ENCODE measurements around the gene ILK. TPM values are rescaled to one million over a fixed set of nuclear protein-coding genes. Genes with fewer than 3 reads are reported as not detected.

Gene ILK
- 100 to 1,000 TPM; 115 to 157 TPM for total RNA-seq

- peaks cover 24% of the 10 kb centered on the region for H3K36me3 ChIP-seq
- no peaks in the 10 kb centered on the region for H3K27me3 ChIP-seq
- intact Hi-C loops (cut with DNase I): loop anchor here (5.0 to 10.0 kb wide), 3 partner anchors 64 to 129 kb away; partner anchors contain the start of genes MRPL17 and TRIM3
- H3K9me3 ChIP-seq: no peaks in the 10 kb centered on the region
- peak within 1 kb of the TSS; percentile 83 to 86 for H3K9ac ChIP-seq (ENCODE audit: low read depth in 2 of 2, low read length in 2 of 2)
- DNase-seq: peak; percentile 93
- H3K4me1 ChIP-seq: peaks cover 18% of the 10 kb centered on the region
- TF ChIP-seq, protein P1, sequence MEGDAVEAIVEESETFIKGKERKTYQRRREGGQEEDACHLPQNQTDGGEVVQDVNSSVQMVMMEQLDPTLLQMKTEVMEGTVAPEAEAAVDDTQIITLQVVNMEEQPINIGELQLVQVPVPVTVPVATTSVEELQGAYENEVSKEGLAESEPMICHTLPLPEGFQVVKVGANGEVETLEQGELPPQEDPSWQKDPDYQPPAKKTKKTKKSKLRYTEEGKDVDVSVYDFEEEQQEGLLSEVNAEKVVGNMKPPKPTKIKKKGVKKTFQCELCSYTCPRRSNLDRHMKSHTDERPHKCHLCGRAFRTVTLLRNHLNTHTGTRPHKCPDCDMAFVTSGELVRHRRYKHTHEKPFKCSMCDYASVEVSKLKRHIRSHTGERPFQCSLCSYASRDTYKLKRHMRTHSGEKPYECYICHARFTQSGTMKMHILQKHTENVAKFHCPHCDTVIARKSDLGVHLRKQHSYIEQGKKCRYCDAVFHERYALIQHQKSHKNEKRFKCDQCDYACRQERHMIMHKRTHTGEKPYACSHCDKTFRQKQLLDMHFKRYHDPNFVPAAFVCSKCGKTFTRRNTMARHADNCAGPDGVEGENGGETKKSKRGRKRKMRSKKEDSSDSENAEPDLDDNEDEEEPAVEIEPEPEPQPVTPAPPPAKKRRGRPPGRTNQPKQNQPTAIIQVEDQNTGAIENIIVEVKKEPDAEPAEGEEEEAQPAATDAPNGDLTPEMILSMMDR (IDR thresholded peaks at IDR 0.05): no peak
- H3K27ac ChIP-seq: peak within 1 kb of the TSS; percentile 89
- H3K4me3 ChIP-seq: peak within 1 kb of the TSS; percentile 77
Observed at GRCh38 chr11:6603287-6604080, at the start of gene ILK, which contains the start of gene RRP8. Gene ILK, plus strand, starts transcription at chr11:6603774. Its CDS starts 498 bp downstream, at chr11:6604272. Gene RRP8, minus strand, starts transcription at chr11:6603616. Its CDS starts 114 bp downstream, at chr11:6603502.

GRCh38 chr11:6554828-6555706 is 48.5 kb upstream of the ILK start:
- DNase-seq: no peak
- no peak overlapping the region for H3K9ac ChIP-seq (ENCODE audit: low read depth in 2 of 2, low read length in 2 of 2)
- H3K4me3 ChIP-seq: no peak overlapping the region
- no peak overlapping the region for H3K27ac ChIP-seq
- H3K27me3 ChIP-seq: no peaks in the 10 kb centered on the region
- H3K36me3 ChIP-seq: no peaks in the 10 kb centered on the region
- H3K9me3 ChIP-seq: no peaks in the 10 kb centered on the region
- TF ChIP-seq, protein P1 (IDR thresholded peaks at IDR 0.05): no peak
- no peaks in the 10 kb centered on the region for H3K4me1 ChIP-seq
- intact Hi-C loops (cut with DNase I): no loop called here

DNA sequence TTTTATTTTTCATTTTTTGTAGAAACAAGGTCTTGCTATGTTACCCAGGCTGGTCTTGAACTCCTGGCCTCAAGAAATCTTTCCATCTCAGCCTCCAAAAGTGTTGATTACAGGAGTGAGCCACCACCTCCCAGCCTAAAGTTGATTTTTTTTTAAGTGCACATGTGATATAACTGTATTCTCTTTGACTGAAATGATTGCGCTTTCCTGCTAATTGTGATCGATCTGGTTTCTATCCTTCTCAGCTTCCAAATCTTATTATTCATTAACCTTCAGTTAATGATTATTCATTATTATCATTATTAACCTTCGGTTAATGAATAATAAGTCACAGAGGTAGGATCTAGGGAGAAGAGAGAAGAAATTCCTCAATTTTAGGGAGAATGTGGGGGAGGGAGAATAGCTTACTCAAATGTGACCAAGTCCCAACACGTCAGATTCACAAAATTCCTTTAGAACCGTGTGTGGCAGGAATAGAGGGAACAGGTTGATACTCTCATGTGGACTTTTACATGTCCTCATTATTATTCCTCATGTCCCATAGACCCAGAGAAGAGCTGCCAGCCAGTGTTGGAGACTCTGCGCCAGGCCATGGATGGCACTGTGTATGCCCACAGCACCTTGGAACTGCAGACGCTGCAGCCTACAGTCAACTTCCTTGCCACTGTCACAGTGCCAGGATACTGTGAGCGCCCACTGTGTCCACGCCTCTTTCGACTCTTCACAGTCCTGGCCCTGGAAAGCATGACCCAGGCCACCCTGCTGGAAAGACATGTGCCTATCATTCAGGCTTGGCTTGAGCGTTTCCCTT is 47.2 kb upstream of the ILK start:
- TF ChIP-seq, protein P1 (IDR thresholded peaks at IDR 0.05): no peak
- Histone ChIP-seq H3K27me3 (no peaks in the 10 kb centered on the region), H3K27ac (no peak overlapping the region), H3K4me3 (no peak overlapping the region), H3K9ac (ENCODE audit: low read depth in 2 of 2, low read length in 2 of 2) (no peak overlapping the region), H3K9me3 (no peaks in the 10 kb centered on the region), H3K36me3 (no peaks in the 10 kb centered on the region), H3K4me1 (no peaks in the 10 kb centered on the region)
- intact Hi-C loops (cut with DNase I): no loop called here
- no peak for DNase-seq

- no peaks in the 10 kb centered on the region for H3K4me1 ChIP-seq
- H3K9ac ChIP-seq (ENCODE audit: low read depth in 2 of 2, low read length in 2 of 2): no peak overlapping the region
- no peaks in the 10 kb centered on the region for H3K27me3 ChIP-seq
- H3K27ac ChIP-seq: no peak overlapping the region
- H3K36me3 ChIP-seq: no peaks in the 10 kb centered on the region
- no peak for DNase-seq
- no peaks in the 10 kb centered on the region for H3K9me3 ChIP-seq
- intact Hi-C loops (cut with DNase I): no loop called here
- TF ChIP-seq, protein P1 (IDR thresholded peaks at IDR 0.05): no peak
- no peak overlapping the region for H3K4me3 ChIP-seq
Observed at GRCh38 chr11:6557063-6557462, 46.5 kb upstream of the ILK start.
